Fibroblast of skin of left quadriceps (primary cell): ENCODE measurements around the gene MCM6.
"Not testable (repeated sequence)": the region's sequence is repeated elsewhere in the genome, so short reads cannot be mapped to it uniquely, and the experiment has no call there.

Source experiments
- DNase-seq, 2 experiments: peaks; one replicate each; pipeline ENCODE4 v3.0.0-alpha.2; 2013; ENCODE audit warnings: low read depth in 2 of 2

The MCM6 gene

DNA sequence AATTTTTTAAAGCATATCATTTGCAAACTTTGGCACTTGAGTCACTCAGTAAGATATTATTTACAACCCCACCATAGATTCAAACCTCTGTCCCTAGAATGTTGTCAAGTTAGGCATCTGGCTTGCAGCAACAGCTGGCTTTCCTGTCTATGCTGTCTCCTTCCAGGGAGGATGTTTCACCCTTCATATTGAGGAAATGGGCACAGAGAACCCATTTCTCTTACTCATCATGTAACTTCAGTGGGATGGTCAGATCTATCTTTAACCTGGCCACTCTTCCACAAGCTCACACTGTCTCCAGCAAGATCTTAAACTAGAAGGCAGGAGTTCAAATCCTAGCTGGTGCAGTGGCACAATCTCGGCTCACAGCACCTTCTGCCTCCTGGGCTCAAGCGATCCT lies 55.1 kb downstream of the MCM6 start:
- no peak for DNase-seq

DNA sequence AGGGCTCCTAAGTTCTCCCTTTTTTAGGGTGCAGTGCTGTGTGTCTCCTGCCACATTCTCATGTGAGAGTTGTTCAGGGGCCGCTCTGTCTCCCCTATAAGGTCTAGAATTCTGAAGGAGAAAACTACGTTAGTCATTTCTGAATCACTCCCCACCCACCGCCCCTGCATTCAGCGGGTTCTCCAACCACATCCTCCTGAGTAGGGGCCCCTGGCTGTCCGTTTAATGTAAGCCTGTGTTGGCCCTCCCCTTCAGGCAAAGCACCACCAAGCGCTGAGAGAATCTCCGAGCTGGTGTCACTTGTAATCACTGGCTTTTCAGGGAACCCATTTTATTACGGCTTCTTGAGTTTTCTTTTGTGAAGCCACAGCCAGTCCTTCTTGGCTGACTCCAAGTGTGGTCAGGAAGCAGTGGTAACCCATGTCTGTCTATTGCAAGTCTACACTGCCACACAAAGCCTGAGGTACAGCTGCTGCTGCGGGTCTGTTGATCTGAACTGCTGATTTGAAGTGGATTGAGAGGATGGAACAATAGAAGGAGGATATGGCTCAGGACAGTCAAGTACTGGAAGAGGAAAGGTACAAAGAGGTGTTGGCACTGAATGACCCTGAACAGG lies 56.1 kb downstream of the MCM6 start:
- peak; percentile 15 to 22 for DNase-seq

DNA sequence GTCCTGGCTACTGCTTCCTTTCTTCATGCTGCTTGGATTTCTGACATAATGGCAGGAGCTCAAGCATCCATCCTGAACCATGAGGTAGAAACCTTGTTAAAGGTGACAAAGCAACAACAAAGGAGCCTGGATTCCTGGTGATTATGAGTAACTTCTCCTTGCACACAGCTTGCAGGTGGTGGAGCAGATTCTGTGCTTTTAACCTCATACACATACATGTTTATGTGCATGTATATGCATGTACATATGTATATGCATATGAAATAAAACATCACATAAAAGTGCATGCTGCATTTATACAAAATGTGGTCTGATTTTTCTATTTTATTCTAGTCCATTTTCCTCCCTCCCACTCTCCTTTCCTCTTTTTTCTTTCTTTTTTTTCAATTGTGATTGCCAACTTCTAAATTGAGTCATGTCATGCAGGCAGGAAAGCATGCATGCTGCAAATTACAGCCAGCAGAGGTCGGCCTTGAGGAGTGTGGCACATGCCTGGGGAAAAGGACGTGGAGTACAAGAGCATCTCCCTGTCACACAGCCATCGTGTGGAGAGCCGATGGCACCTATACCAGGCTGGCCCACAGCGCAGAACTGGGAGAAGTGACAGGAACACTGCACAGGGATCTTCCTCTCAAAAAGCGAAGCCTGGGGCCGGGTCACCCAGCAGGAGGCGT lies 57.2 kb downstream of the MCM6 start:
- DNase-seq, result no peak

- DNase-seq, result no peak
Measured at GRCh38 chr2:135817951-135818350, 58.3 kb downstream of the MCM6 start.

DNA sequence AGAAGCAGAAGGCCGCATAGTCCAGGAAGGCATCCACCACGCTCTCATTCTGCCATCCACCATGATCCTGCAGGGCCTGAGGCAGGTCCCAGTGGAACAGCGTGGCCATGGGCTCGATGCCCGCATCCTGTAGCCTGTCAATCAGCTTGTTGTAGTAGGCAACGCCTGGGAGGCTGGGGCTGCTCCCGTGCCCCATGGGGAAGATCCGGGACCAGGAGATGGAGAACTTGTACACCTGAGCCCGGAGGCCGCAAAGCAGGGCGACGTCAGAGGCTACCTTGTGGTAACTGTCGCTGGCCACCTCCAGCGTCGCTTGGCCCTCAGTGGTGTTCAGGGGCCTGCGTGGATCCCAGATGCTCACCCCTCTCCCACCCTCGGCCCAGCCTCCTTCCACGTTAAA lies 58.8 kb downstream of the MCM6 start:
- no peak for DNase-seq

DNA sequence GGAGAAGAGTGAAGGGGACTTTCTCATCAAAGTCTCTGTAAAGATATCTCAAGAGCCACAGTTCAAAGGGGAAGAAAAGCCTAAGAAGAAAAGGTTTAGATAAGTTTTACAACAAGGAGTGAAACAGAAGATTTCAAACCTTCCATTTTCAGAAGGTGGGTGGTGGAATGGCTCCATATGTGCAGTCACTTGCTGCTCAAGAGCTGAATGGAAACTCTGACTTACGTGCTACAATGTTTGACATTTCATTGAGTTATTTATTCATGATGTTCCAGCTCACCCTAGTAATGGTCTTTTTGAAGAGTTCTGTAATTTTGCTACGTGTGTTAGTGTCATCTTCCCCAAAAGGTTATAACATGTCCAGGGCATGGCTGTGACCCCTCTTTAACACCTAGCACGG lies 61.0 kb downstream of the MCM6 start:
- no peak for DNase-seq

DNA sequence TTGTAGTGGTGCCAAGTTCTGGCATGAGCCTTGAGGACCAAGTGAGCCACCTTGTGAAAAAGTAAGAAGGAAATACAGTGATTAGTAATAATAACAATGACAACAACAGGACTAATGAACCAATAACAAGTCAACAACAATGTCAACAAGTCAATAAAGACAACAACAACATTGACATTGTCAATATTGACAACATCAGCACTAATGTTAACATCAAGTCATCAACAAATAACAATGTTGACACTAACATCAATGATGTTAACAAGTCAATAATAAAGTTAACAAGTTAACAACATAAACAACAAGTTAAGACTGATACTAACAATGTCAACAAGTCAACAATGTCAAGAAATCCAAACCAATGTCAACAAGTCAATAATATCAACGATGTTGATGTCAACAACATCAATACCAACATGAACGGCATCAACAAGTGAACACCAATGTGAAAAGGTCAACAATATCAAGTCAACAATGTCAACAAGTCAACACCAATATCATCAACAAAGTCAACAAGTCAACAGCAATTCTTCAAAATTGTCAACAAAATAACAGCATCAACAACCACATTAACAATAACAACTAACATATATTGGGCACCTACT lies 63.2 kb downstream of the MCM6 start:
- no peak for DNase-seq

GRCh38 chr2:135807874-135808273 lies 68.4 kb downstream of the MCM6 start:
- DNase-seq, result not testable (repeated sequence)

DNA sequence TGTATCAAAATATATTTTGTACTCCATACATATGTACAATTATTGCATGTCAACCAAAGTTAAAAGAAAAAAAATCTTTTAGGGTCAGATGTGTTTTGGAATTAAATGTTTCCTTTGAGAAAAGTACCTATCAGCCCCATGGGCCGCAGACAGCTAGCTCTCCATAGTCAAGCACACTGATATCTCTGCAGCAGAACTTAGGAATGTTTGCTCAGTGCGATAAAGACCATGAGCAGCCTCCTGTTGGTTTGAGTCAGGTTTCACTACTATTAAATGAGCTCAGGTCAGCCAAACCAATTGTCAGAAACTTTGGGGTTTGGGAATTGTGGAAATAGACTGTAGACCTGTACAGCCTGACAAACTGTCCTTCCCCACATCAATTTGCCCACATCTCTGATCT lies 73.0 kb downstream of the MCM6 start:
- no peak for DNase-seq

- no peak for DNase-seq
Measured at GRCh38 chr2:135802350-135802749, 73.9 kb downstream of the MCM6 start.

- DNase-seq, result no peak
Measured at GRCh38 chr2:135800513-135801460, 75.5 kb downstream of the MCM6 start.

DNA sequence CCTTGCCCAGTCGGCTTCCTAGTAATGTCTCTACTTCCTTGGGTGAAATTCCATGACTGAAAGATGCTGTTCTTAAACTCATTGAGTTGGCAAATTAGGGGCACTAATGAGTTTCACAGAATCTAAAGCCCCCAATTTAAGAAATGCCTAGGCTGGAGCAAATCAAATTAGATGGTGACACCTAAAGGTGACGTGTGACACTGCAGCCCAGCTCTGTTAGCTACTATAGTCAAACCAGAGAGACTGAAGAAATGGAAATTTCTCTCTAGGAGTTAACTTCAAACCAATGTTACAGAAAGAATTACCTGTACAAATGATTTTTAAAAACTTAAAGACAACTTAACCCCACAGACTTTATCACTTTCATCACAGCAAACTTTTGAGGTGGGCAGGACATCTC lies 76.5 kb downstream of the MCM6 start:
- DNase-seq, result no peak

DNA sequence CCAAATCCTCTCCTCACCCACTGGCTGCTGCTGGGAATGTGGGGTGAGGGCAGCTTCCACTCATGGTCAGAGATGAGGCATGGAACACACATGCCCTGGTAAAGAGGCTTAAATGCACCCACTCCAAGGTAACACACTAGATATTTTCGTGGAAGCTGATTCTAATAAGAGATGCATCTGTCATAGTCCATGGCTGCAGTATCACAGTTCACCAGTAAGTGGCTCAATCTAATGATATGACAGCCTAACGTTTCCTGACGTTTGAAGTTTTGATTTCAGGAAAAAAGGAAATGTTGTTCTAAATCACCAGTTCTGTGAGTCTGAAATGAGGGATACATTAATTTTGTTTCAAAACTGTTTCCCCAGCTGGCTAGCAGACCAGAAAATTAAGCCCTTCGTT lies 77.5 kb downstream of the MCM6 start:
- DNase-seq, result no peak

- DNase-seq, result no peak
Measured at GRCh38 chr2:135798275-135798705, 78.0 kb downstream of the MCM6 start.

GRCh38 chr2:135797497-135798274 lies 78.6 kb downstream of the MCM6 start:
- DNase-seq, result peak; percentile 50 to 57

DNA sequence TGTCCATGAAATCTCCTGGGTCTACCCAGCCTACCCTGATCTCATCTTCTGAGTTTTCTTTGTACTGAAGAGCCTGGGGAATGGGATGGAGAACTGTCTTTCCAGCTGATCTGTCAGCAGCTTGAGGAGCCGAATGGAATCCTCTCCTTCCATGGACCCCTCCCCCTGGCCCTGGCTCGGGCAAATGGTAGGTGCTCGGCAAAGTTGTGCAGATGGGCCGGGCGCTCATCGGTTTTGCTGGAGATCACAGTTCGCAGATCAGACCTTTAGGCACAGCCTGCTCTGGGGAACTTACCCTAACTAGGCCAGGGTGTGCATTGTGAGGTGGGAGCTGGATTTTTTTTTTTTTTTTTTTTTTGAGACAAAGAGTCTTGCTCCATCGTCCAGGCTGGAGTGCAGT lies 79.6 kb downstream of the MCM6 start:
- no peak for DNase-seq

DNA sequence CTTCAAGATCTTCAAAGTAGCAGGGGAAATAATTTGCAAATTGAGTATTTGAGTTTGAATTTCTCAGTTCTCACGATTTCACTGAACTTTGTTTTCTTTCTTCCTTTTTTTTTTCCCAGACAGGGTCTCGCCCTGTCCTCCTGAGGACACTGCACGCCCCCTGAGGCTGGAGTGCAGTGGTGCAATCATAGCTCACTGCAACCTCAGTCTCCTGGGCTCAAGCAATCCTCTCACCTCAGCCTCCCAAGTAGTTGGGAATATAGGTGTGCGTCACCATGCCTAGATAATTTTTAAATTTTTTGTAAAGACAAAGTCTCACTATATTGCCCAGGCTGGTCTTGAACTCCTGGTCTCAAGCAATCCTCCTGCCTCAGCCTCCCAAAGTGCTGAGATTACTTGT lies 80.6 kb downstream of the MCM6 start:
- DNase-seq, result not testable (repeated sequence)

- DNase-seq, result no peak
Measured at GRCh38 chr2:135792401-135793150, 83.7 kb downstream of the MCM6 start.

- DNase-seq, result no peak
Measured at GRCh38 chr2:135791418-135792190, 84.6 kb downstream of the MCM6 start.

DNA sequence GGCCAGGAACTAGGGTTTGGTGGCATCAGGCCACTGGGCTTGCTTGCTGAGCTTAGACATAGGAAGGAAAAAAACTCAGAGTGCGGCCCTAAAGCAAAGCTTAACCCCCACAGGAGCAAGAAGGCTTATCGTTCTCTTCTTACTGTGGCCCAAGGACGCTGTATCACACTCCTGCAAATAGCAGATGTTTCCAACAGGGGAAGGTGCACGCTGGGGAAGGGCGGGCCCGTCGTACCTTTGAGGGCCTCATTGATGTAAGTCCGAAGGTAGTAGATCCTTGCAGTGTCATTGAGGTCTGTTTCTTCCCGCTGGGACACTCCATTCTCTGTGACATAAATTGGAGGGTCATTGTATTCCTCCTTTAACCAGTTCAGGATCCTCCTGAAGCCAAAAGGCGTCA lies 85.8 kb downstream of the MCM6 start:
- no peak for DNase-seq
